Left ventricle myocardium inferior (tissue), 1 donor: ENCODE measurements around the gene NUCB1. TPM values are rescaled to one million over a fixed set of nuclear protein-coding genes. Genes with fewer than 3 reads are reported as not detected.

ENCODE experiments used
- DNase-seq: peaks from one replicate; pipeline ENCODE4 v3.0.0-alpha.2; 2020
- H3K27ac ChIP-seq: fragments of 200-600 bp; replicated peaks from 2 replicates; pipeline ENCODE4 v1.8.0; 2021
- H3K27me3 ChIP-seq: fragments of 200-600 bp; 2 replicates; pipeline ENCODE4 v1.8.0; 2021; ENCODE audit warnings: low read depth
- H3K36me3 ChIP-seq: fragments of 200-600 bp; 2 replicates; pipeline ENCODE4 v1.8.0; 2021
- H3K4me1 ChIP-seq: fragments of 200-600 bp; 2 replicates; pipeline ENCODE4 v1.8.0; 2021
- H3K4me3 ChIP-seq: fragments of 200-600 bp; 2 replicates; pipeline ENCODE4 v1.8.0; 2021; ENCODE audit warnings: mild to moderate bottlenecking, moderate library complexity
- H3K9me3 ChIP-seq: fragments of 200-600 bp; replicated peaks from 2 replicates; pipeline ENCODE4 v1.8.0; 2021
- intact Hi-C: fragments of 100-400 bp; cut with micrococcal nuclease; formaldehyde crosslinking; loops from one replicate; pipeline ENCODE4 v1.11.0; 2022
- total RNA-seq: library from RNA; stranded (reverse); fragmentation: NEBNext Ultra II Directional; extraction: Animal tissue kit (Norgen Biotek cat#: 25700); gene quantifications from one replicate; pipeline ENCODE4 v1.2.1, GENCODE V29; 2021
- TF ChIP-seq, protein P1 (sequence below): fragments of 200-600 bp; IDR thresholded peaks from 2 replicates; pipeline ENCODE4 v1.8.0; 2021; ENCODE audit warnings: antibody characterized with exemption, mild to moderate bottlenecking, borderline replicate concordance
- donor health status: DM: no; HTN: yes; CAD: no; lungs with severe emphysema.

Gene NUCB1
- total RNA-seq, 1 donor from 2014 or later: 221 TPM

- Histone ChIP-seq H3K36me3 (peaks cover 75% of the 10 kb centered on the region), H3K9me3 (no peaks in the 10 kb centered on the region), H3K4me1 (peaks cover 66% of the 10 kb centered on the region), H3K4me3 (no peak overlapping the region), H3K27me3 (no peaks in the 10 kb centered on the region), H3K27ac (peak overlapping the region; percentile 94)
- TF ChIP-seq, protein P1, sequence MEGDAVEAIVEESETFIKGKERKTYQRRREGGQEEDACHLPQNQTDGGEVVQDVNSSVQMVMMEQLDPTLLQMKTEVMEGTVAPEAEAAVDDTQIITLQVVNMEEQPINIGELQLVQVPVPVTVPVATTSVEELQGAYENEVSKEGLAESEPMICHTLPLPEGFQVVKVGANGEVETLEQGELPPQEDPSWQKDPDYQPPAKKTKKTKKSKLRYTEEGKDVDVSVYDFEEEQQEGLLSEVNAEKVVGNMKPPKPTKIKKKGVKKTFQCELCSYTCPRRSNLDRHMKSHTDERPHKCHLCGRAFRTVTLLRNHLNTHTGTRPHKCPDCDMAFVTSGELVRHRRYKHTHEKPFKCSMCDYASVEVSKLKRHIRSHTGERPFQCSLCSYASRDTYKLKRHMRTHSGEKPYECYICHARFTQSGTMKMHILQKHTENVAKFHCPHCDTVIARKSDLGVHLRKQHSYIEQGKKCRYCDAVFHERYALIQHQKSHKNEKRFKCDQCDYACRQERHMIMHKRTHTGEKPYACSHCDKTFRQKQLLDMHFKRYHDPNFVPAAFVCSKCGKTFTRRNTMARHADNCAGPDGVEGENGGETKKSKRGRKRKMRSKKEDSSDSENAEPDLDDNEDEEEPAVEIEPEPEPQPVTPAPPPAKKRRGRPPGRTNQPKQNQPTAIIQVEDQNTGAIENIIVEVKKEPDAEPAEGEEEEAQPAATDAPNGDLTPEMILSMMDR: no peak
- intact Hi-C loops: no loop called here
- no peak for DNase-seq
Measured at GRCh38 chr19:48969276-48970138, 69.4 kb downstream of the NUCB1 start.

DNA sequence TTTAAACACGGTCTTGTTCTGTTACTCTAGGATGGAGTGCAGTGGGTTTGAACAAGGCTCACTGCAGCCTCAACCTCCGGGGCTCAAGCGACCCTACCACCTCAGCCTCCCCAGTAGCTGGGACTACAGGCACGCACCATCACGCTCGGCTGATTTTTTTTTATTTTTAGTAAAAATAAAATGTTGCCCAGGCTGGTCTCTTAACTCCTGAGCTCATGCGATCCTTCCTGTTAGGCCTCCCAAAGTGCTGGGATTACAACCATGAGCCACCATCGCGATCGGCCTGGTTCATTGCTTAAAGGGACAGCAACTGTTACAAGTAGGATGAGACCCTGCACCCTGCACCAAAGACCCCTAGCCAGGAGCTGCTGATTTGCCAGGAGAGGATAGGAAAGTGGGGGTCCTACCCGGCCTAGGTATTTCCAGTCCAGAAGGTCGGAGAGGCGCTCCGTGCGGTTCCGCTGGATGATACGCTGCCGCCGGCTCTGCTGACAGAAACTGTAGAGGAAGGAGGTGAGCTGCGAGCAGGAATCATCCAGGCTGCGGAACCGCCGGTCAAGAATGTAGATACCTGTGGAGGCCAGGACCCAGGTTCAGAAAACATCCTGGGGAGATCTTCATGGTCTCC, 70.1 kb downstream of the NUCB1 start:
- Histone ChIP-seq H3K36me3 (peaks cover 80% of the 10 kb centered on the region), H3K4me3 (no peak overlapping the region), H3K9me3 (no peaks in the 10 kb centered on the region), H3K27me3 (no peaks in the 10 kb centered on the region), H3K27ac (peak overlapping the region; percentile 25), H3K4me1 (peaks cover 61% of the 10 kb centered on the region)
- TF ChIP-seq, protein P1: no peak
- intact Hi-C loops: no loop called here
- DNase-seq: no peak

GRCh38 chr19:48970923-48971395, 70.8 kb downstream of the NUCB1 start:
- Histone ChIP-seq H3K27ac (peak overlapping the region; percentile 25), H3K36me3 (peaks cover 85% of the 10 kb centered on the region), H3K4me1 (peaks cover 53% of the 10 kb centered on the region), H3K4me3 (no peak overlapping the region), H3K27me3 (no peaks in the 10 kb centered on the region), H3K9me3 (no peaks in the 10 kb centered on the region)
- TF ChIP-seq, protein P1: peak; percentile 96
- intact Hi-C loops: no loop called here
- peak; percentile 81 for DNase-seq

Other genes with a start within 250 kb of the NUCB1 start
- gene NTN5, start 227.3 kb upstream of the NUCB1 start, total RNA-seq: 0.11 TPM
- gene FUT2, start 204.3 kb upstream of the NUCB1 start, total RNA-seq: not detected
- 1.8 TPM for gene MAMSTR, start 180.6 kb upstream of the NUCB1 start, total RNA-seq
- gene RASIP1, start 159.7 kb upstream of the NUCB1 start, total RNA-seq: 13.9 TPM
- 0.60 TPM for gene IZUMO1, start 153.4 kb upstream of the NUCB1 start, total RNA-seq
- gene FUT1, start 147.7 kb upstream of the NUCB1 start, total RNA-seq: 1.8 TPM
- gene FGF21, start 144.8 kb upstream of the NUCB1 start, total RNA-seq: not detected
- 70.8 TPM for gene BCAT2, start 89.3 kb upstream of the NUCB1 start, total RNA-seq
- 1.8 TPM for gene HSD17B14, start 63.8 kb upstream of the NUCB1 start, total RNA-seq
- gene PLEKHA4, start 31.7 kb upstream of the NUCB1 start, total RNA-seq: 24.7 TPM
- 76.4 TPM for gene PPP1R15A, start 27.9 kb upstream of the NUCB1 start, total RNA-seq
- 0.55 TPM for gene TULP2, start 1.6 kb upstream of the NUCB1 start, total RNA-seq
- not detected for gene DHDH, start 33.4 kb downstream of the NUCB1 start, total RNA-seq
- gene BAX, start 54.6 kb downstream of the NUCB1 start, total RNA-seq: 25.5 TPM
- 834 TPM for gene FTL, start 65.0 kb downstream of the NUCB1 start, total RNA-seq
- 138 TPM for gene GYS1, start 93.0 kb downstream of the NUCB1 start, total RNA-seq
- 44.4 TPM for gene RUVBL2, start 93.6 kb downstream of the NUCB1 start, total RNA-seq
- gene LHB, start 116.8 kb downstream of the NUCB1 start, total RNA-seq: not detected
- not detected for gene CGB3, start 124.0 kb downstream of the NUCB1 start, total RNA-seq
- gene CGB2, start 131.6 kb downstream of the NUCB1 start, total RNA-seq: not detected
- gene CGB1, start 136.6 kb downstream of the NUCB1 start, total RNA-seq: not detected
- not detected for gene CGB5, start 143.5 kb downstream of the NUCB1 start, total RNA-seq
- gene CGB8, start 148.8 kb downstream of the NUCB1 start, total RNA-seq: not detected
- gene CGB7, start 157.4 kb downstream of the NUCB1 start, total RNA-seq: not detected
- gene NTF4, start 164.5 kb downstream of the NUCB1 start, total RNA-seq: not detected
- 0.66 TPM for gene KCNA7, start 172.4 kb downstream of the NUCB1 start, total RNA-seq
- gene SNRNP70, start 185.1 kb downstream of the NUCB1 start, total RNA-seq: 115 TPM
- gene LIN7B, start 214.1 kb downstream of the NUCB1 start, total RNA-seq: 23.4 TPM
- 1.6 TPM for gene C19orf73, start 218.8 kb downstream of the NUCB1 start, total RNA-seq
- gene PPFIA3, start 219.2 kb downstream of the NUCB1 start, total RNA-seq: 5.7 TPM